ENCODE data around the gene PARD3.

PARD3 gene

DNA sequence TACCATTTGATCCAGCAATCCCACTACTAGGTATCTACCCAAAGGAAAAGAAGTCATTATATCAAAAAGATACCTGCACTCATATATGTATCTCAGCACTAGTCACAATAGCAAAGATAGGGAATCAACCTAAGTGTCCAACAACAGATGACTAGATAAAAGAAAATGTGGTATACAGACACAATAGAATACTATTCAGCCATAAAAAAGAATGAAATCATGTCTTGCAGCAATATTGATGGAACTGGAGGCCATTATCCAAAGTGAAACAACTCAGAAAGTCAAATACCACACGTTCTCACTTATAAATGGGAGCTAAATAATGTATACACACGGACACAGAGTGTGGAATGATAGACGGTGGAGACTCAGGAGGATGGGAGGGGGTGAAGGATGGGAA is 146.0 kb downstream of the PARD3 start:
- Histone ChIP-seq H3K27me3 (ENCODE audit: control insufficient read depth in 1 of 2, insufficient read depth in 2 of 2, low read length in 2 of 2) (no peaks in the 10 kb centered on the region), H3K9ac (ENCODE audit: low read length in 2 of 2) (no peak overlapping the region), H3K4me1 (ENCODE audit: control insufficient read depth, insufficient read depth, low read length) (peaks cover 2% of the 10 kb centered on the region), H3K9me3 (ENCODE audit: control insufficient read depth in 2 of 2, low read length in 2 of 2) (no peaks in the 10 kb centered on the region), H3K27ac (ENCODE audit: low read length) (no peak overlapping the region), H3K36me3 (ENCODE audit: control insufficient read depth in 2 of 2, insufficient read depth in 2 of 2, low read length in 2 of 2) (no peaks in the 10 kb centered on the region), H3K4me3 (ENCODE audit: low read length in 2 of 2) (no peak overlapping the region)

DNA sequence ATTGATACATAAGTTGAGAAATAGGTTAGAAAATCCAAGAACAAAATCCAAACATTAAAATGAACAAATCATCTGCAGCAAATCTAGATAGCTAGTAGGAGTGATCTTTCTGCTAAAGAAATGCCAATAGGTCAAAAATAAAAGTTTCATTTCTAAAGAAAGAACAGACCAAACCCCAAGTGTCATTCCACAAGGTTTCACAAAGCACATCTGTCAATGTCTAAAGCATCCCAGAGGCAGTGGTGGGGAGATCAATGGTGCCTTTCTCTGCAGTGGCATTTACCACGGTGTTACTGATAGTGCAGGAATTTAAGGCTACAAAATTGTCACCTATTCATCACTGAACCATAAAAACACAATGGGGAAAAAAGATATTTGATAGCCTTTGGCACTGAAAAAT is 147.9 kb downstream of the PARD3 start:
- H3K9me3 ChIP-seq (ENCODE audit: control insufficient read depth in 2 of 2, low read length in 2 of 2): no peaks in the 10 kb centered on the region
- H3K36me3 ChIP-seq (ENCODE audit: control insufficient read depth in 2 of 2, insufficient read depth in 2 of 2, low read length in 2 of 2): no peaks in the 10 kb centered on the region
- H3K4me1 ChIP-seq (ENCODE audit: control insufficient read depth, insufficient read depth, low read length): peaks cover 2% of the 10 kb centered on the region
- H3K9ac ChIP-seq (ENCODE audit: low read length in 2 of 2): no peak overlapping the region
- no peak overlapping the region for H3K27ac ChIP-seq (ENCODE audit: low read length)
- no peaks in the 10 kb centered on the region for H3K27me3 ChIP-seq (ENCODE audit: control insufficient read depth in 1 of 2, insufficient read depth in 2 of 2, low read length in 2 of 2)
- no peak overlapping the region for H3K4me3 ChIP-seq (ENCODE audit: low read length in 2 of 2)

DNA sequence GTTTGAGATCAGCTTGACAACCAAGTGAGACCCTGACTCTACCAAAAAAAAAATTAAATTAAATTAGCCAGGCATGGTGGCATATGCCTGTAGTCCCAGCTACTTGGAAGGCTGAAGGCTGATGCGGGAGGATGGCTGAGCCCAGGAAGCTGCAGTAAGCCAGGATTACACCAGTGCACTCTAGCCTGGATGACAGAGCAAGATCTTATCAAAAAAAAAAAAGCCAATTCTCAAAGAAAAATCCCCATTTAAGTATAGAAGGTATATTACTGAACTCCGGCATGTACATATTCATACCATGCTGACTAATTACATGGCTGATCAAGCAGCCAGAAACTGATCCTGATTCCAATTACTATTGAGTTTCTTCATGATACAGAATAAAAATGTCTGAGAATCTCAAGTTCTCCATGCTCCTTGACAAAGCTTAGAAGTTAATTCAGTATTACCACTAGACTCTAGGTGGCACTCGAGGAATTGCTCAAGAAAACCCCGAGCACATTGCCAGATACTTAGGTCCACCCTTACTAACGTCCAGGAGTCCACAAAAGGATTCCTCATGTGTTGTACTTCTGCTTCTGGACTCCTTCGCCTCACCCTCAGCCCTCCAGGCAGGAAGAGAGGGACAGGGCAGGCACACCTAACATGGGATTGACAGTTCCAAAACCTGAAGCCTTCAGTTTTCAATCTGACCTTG is 148.9 kb downstream of the PARD3 start:
- H3K4me3 ChIP-seq (ENCODE audit: low read length in 2 of 2): no peak overlapping the region
- no peak overlapping the region for H3K9ac ChIP-seq (ENCODE audit: low read length in 2 of 2)
- H3K4me1 ChIP-seq (ENCODE audit: control insufficient read depth, insufficient read depth, low read length): peaks cover 5% of the 10 kb centered on the region
- H3K9me3 ChIP-seq (ENCODE audit: control insufficient read depth in 2 of 2, low read length in 2 of 2): no peaks in the 10 kb centered on the region
- H3K27me3 ChIP-seq (ENCODE audit: control insufficient read depth in 1 of 2, insufficient read depth in 2 of 2, low read length in 2 of 2): no peaks in the 10 kb centered on the region
- H3K27ac ChIP-seq (ENCODE audit: low read length): no peak overlapping the region
- no peaks in the 10 kb centered on the region for H3K36me3 ChIP-seq (ENCODE audit: control insufficient read depth in 2 of 2, insufficient read depth in 2 of 2, low read length in 2 of 2)

- H3K4me3 ChIP-seq (ENCODE audit: low read length in 2 of 2): no peak overlapping the region
- no peaks in the 10 kb centered on the region for H3K9me3 ChIP-seq (ENCODE audit: control insufficient read depth in 2 of 2, low read length in 2 of 2)
- peaks cover 8% of the 10 kb centered on the region for H3K4me1 ChIP-seq (ENCODE audit: control insufficient read depth, insufficient read depth, low read length)
- no peak overlapping the region for H3K9ac ChIP-seq (ENCODE audit: low read length in 2 of 2)
- H3K27me3 ChIP-seq (ENCODE audit: control insufficient read depth in 1 of 2, insufficient read depth in 2 of 2, low read length in 2 of 2): no peaks in the 10 kb centered on the region
- H3K36me3 ChIP-seq (ENCODE audit: control insufficient read depth in 2 of 2, insufficient read depth in 2 of 2, low read length in 2 of 2): no peaks in the 10 kb centered on the region
- H3K27ac ChIP-seq (ENCODE audit: low read length): no peak overlapping the region
These were observed 150.4 kb downstream of the PARD3 start for GRCh38 chr10:34664706-34665105.

- Histone ChIP-seq H3K9me3 (ENCODE audit: control insufficient read depth in 2 of 2, low read length in 2 of 2) (no peaks in the 10 kb centered on the region), H3K27me3 (ENCODE audit: control insufficient read depth in 1 of 2, insufficient read depth in 2 of 2, low read length in 2 of 2) (no peaks in the 10 kb centered on the region), H3K4me3 (ENCODE audit: low read length in 2 of 2) (no peak overlapping the region), H3K4me1 (ENCODE audit: control insufficient read depth, insufficient read depth, low read length) (peaks cover 8% of the 10 kb centered on the region), H3K9ac (ENCODE audit: low read length in 2 of 2) (no peak overlapping the region), H3K27ac (ENCODE audit: low read length) (no peak overlapping the region), H3K36me3 (ENCODE audit: control insufficient read depth in 2 of 2, insufficient read depth in 2 of 2, low read length in 2 of 2) (no peaks in the 10 kb centered on the region)
These were observed 153.5 kb downstream of the PARD3 start for GRCh38 chr10:34661580-34661979.

- Histone ChIP-seq H3K27me3 (ENCODE audit: control insufficient read depth in 1 of 2, insufficient read depth in 2 of 2, low read length in 2 of 2) (no peaks in the 10 kb centered on the region), H3K9me3 (ENCODE audit: control insufficient read depth in 2 of 2, low read length in 2 of 2) (no peaks in the 10 kb centered on the region), H3K9ac (ENCODE audit: low read length in 2 of 2) (no peak overlapping the region), H3K27ac (ENCODE audit: low read length) (no peak overlapping the region), H3K36me3 (ENCODE audit: control insufficient read depth in 2 of 2, insufficient read depth in 2 of 2, low read length in 2 of 2) (no peaks in the 10 kb centered on the region), H3K4me3 (ENCODE audit: low read length in 2 of 2) (no peak overlapping the region), H3K4me1 (ENCODE audit: control insufficient read depth, insufficient read depth, low read length) (peaks cover 6% of the 10 kb centered on the region)
These were observed 156.2 kb downstream of the PARD3 start for GRCh38 chr10:34658934-34659333.

DNA sequence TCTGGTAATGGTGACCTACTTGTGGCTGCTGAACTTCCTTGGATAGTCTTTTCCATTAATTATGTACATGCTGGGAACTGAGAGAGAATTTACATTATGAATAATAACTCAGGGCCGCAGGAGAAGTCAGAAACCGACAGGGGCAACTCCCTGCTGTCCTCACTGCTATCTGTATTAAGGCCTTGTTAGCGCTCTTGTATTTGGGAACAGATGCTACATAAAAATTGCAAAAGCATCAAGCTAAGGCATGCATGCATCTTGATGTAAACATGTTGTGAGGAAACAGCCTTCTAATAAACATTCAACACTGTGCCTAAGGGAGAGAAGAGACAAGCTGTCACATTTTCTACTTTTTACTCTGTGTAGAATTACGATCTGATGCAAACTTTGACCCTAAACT is 158.4 kb downstream of the PARD3 start:
- H3K36me3 ChIP-seq (ENCODE audit: control insufficient read depth in 2 of 2, insufficient read depth in 2 of 2, low read length in 2 of 2): no peaks in the 10 kb centered on the region
- H3K27ac ChIP-seq (ENCODE audit: low read length): no peak overlapping the region
- H3K9me3 ChIP-seq (ENCODE audit: control insufficient read depth in 2 of 2, low read length in 2 of 2): no peaks in the 10 kb centered on the region
- no peaks in the 10 kb centered on the region for H3K27me3 ChIP-seq (ENCODE audit: control insufficient read depth in 1 of 2, insufficient read depth in 2 of 2, low read length in 2 of 2)
- no peak overlapping the region for H3K9ac ChIP-seq (ENCODE audit: low read length in 2 of 2)
- H3K4me3 ChIP-seq (ENCODE audit: low read length in 2 of 2): no peak overlapping the region
- peaks cover 12% of the 10 kb centered on the region for H3K4me1 ChIP-seq (ENCODE audit: control insufficient read depth, insufficient read depth, low read length)

- Histone ChIP-seq H3K36me3 (ENCODE audit: control insufficient read depth in 2 of 2, insufficient read depth in 2 of 2, low read length in 2 of 2) (no peaks in the 10 kb centered on the region), H3K27me3 (ENCODE audit: control insufficient read depth in 1 of 2, insufficient read depth in 2 of 2, low read length in 2 of 2) (no peaks in the 10 kb centered on the region), H3K27ac (ENCODE audit: low read length) (no peak overlapping the region), H3K4me1 (ENCODE audit: control insufficient read depth, insufficient read depth, low read length) (peaks cover 12% of the 10 kb centered on the region), H3K9ac (ENCODE audit: low read length in 2 of 2) (no peak overlapping the region), H3K4me3 (ENCODE audit: low read length in 2 of 2) (no peak overlapping the region), H3K9me3 (ENCODE audit: control insufficient read depth in 2 of 2, low read length in 2 of 2) (no peaks in the 10 kb centered on the region)
These were observed 159.6 kb downstream of the PARD3 start for GRCh38 chr10:34655286-34656170.

- no peaks in the 10 kb centered on the region for H3K36me3 ChIP-seq (ENCODE audit: control insufficient read depth in 2 of 2, insufficient read depth in 2 of 2, low read length in 2 of 2)
- no peaks in the 10 kb centered on the region for H3K9me3 ChIP-seq (ENCODE audit: control insufficient read depth in 2 of 2, low read length in 2 of 2)
These were observed 160.9 kb downstream of the PARD3 start for GRCh38 chr10:34654211-34654610.

GRCh38 chr10:34653530-34653929 is 161.6 kb downstream of the PARD3 start:
- Histone ChIP-seq H3K9ac (ENCODE audit: low read length in 2 of 2) (no peak overlapping the region), H3K4me1 (ENCODE audit: control insufficient read depth, insufficient read depth, low read length) (peaks cover 12% of the 10 kb centered on the region), H3K4me3 (ENCODE audit: low read length in 2 of 2) (no peak overlapping the region)

More at GRCh38 chr10:34654211-34654610, 160.9 kb downstream of the PARD3 start:
- peaks cover 10% of the 10 kb centered on the region for H3K4me1 ChIP-seq (ENCODE audit: control insufficient read depth, insufficient read depth, low read length)
- no peak overlapping the region for H3K4me3 ChIP-seq (ENCODE audit: low read length in 2 of 2)
- H3K27me3 ChIP-seq (ENCODE audit: control insufficient read depth in 1 of 2, insufficient read depth in 2 of 2, low read length in 2 of 2): no peaks in the 10 kb centered on the region
- H3K27ac ChIP-seq (ENCODE audit: low read length): no peak overlapping the region
- no peak overlapping the region for H3K9ac ChIP-seq (ENCODE audit: low read length in 2 of 2)

More at GRCh38 chr10:34653530-34653929, 161.6 kb downstream of the PARD3 start:
- Histone ChIP-seq H3K9me3 (ENCODE audit: control insufficient read depth in 2 of 2, low read length in 2 of 2) (no peaks in the 10 kb centered on the region), H3K36me3 (ENCODE audit: control insufficient read depth in 2 of 2, insufficient read depth in 2 of 2, low read length in 2 of 2) (no peaks in the 10 kb centered on the region), H3K27ac (ENCODE audit: low read length) (no peak overlapping the region), H3K27me3 (ENCODE audit: control insufficient read depth in 1 of 2, insufficient read depth in 2 of 2, low read length in 2 of 2) (no peaks in the 10 kb centered on the region)

All from stomach smooth muscle (tissue), 2 donors.